ENCODE results near the gene GNE. TPM values are rescaled to one million over a fixed set of nuclear protein-coding genes. Genes with fewer than 3 reads are reported as not detected.

Gene GNE
- total RNA-seq, 1 experiment from 2014 or later = 20.6 TPM

GRCh38 chr9:36290996-36291395 is 32.7 kb upstream of the GNE start:
- CTCF ChIA-PET = no interaction called here
- Histone ChIP-seq H3K4me1 (ENCODE audit: insufficient read depth, low read length, poor library complexity, severe bottlenecking) (no peaks in the 10 kb centered on the region), H3K27ac (ENCODE audit: low read depth, low read length, poor library complexity, severe bottlenecking) (no peak overlapping the region), H3K27me3 (replicated peaks; ENCODE audit: insufficient read depth, low read depth, low read length, poor library complexity) (no peaks in the 10 kb centered on the region), H3K4me3 (ENCODE audit: low read depth, low read length, poor library complexity, severe bottlenecking) (no peak overlapping the region), H3K9me3 (ENCODE audit: low read depth, low read length, poor library complexity, severe bottlenecking) (no peaks in the 10 kb centered on the region), H3K36me3 (ENCODE audit: insufficient read depth, low read length, poor library complexity, severe bottlenecking) (no peaks in the 10 kb centered on the region)
- no peak for DNase-seq (ENCODE audit: low spot score)
- BruUV-seq (replicated peaks) = no TSS peak
- intact Hi-C loops (cut with micrococcal nuclease; ENCODE audit: unreplicated experiment) = no loop called here
- POLR2A ChIA-PET (ENCODE audit: low non-redundant PET) = interaction anchor here (0.7 kb wide), 1 partner anchor 1589 kb away, joined by 4 read pairs; no protein-coding TSS in a partner anchor
- no peak for TF ChIP-seq CTCF (conservative IDR thresholded peaks at IDR 0.05; ENCODE audit: low read depth, low read length)
- TF ChIP-seq EZH2 (IDR thresholded peaks at IDR 0.05; ENCODE audit: borderline replicate concordance, low read depth, low read length, poor library complexity, severe bottlenecking) = no peak

GRCh38 chr9:36289836-36290435 is 31.7 kb upstream of the GNE start:
- no peak for DNase-seq (ENCODE audit: low spot score)
- no peak overlapping the region for H3K4me3 ChIP-seq (ENCODE audit: low read depth, low read length, poor library complexity, severe bottlenecking)
- H3K27me3 ChIP-seq (replicated peaks; ENCODE audit: insufficient read depth, low read depth, low read length, poor library complexity) = no peaks in the 10 kb centered on the region
- TF ChIP-seq EZH2 (IDR thresholded peaks at IDR 0.05; ENCODE audit: borderline replicate concordance, low read depth, low read length, poor library complexity, severe bottlenecking) = no peak
- TF ChIP-seq CTCF (conservative IDR thresholded peaks at IDR 0.05; ENCODE audit: low read depth, low read length) = no peak
- H3K27ac ChIP-seq (ENCODE audit: low read depth, low read length, poor library complexity, severe bottlenecking) = no peak overlapping the region
- BruUV-seq (replicated peaks) = no TSS peak
- POLR2A ChIA-PET (ENCODE audit: low non-redundant PET) = no interaction called here
- intact Hi-C loops (cut with micrococcal nuclease; ENCODE audit: unreplicated experiment) = no loop called here
- H3K4me1 ChIP-seq (ENCODE audit: insufficient read depth, low read length, poor library complexity, severe bottlenecking) = no peaks in the 10 kb centered on the region
- CTCF ChIA-PET = no interaction called here
- H3K9me3 ChIP-seq (ENCODE audit: low read depth, low read length, poor library complexity, severe bottlenecking) = no peaks in the 10 kb centered on the region
- H3K36me3 ChIP-seq (ENCODE audit: insufficient read depth, low read length, poor library complexity, severe bottlenecking) = no peaks in the 10 kb centered on the region

- POLR2A ChIA-PET (ENCODE audit: low non-redundant PET) = no interaction called here
Observed at GRCh38 chr9:36288070-36288469, 29.8 kb upstream of the GNE start.

More at GRCh38 chr9:36288070-36288469, 29.8 kb upstream of the GNE start:
- no peak for TF ChIP-seq CTCF (conservative IDR thresholded peaks at IDR 0.05; ENCODE audit: low read depth, low read length)
- TF ChIP-seq EZH2 (IDR thresholded peaks at IDR 0.05; ENCODE audit: borderline replicate concordance, low read depth, low read length, poor library complexity, severe bottlenecking) = no peak
- intact Hi-C loops (cut with micrococcal nuclease; ENCODE audit: unreplicated experiment) = no loop called here
- H3K27me3 ChIP-seq (replicated peaks; ENCODE audit: insufficient read depth, low read depth, low read length, poor library complexity) = no peaks in the 10 kb centered on the region
- BruUV-seq (replicated peaks) = no TSS peak
- no peaks in the 10 kb centered on the region for H3K4me1 ChIP-seq (ENCODE audit: insufficient read depth, low read length, poor library complexity, severe bottlenecking)
- CTCF ChIA-PET = no interaction called here
- no peak overlapping the region for H3K4me3 ChIP-seq (ENCODE audit: low read depth, low read length, poor library complexity, severe bottlenecking)
- H3K27ac ChIP-seq (ENCODE audit: low read depth, low read length, poor library complexity, severe bottlenecking) = no peak overlapping the region
- no peak for DNase-seq (ENCODE audit: low spot score)
- H3K36me3 ChIP-seq (ENCODE audit: insufficient read depth, low read length, poor library complexity, severe bottlenecking) = no peaks in the 10 kb centered on the region
- H3K9me3 ChIP-seq (ENCODE audit: low read depth, low read length, poor library complexity, severe bottlenecking) = no peaks in the 10 kb centered on the region

All from A673 (cell line).